GM12892 (cell line): ENCODE results near the gene IL9R. TPM values are rescaled to one million over a fixed set of nuclear protein-coding genes. Genes with fewer than 3 reads are reported as not detected.
A peak's percentile ranks its signal among the peaks of the same experiment; 100 is the strongest.

Source experiments
- DNase-seq: peaks from one replicate; pipeline ENCODE4 v3.0.0; 2011; ENCODE audit not compliant: insufficient read length
- FAIRE-seq: peaks from 2 replicates; lab custom pipeline; 2011; peaks lifted over from hg19 to GRCh38; lab: Jason Lieb, UNC
- POLR2A ChIP-seq: IDR thresholded peaks from 2 replicates; pipeline ENCODE4 v1.6.1; 2011; ENCODE audit warnings: low read depth, low read length, control low read depth
- POLR2AphosphoS5 ChIP-seq: IDR thresholded peaks from 2 replicates; pipeline ENCODE4 v1.6.1; 2011; ENCODE audit warnings: low read depth, low read length, control low read depth
- TAF1 ChIP-seq: IDR thresholded peaks from 2 replicates; pipeline ENCODE4 v1.6.1; 2011; ENCODE audit warnings: low read depth, mild to moderate bottlenecking, control low read depth, low read length, borderline replicate concordance
- polyA plus RNA-seq: library from polyadenylated mRNA; unstranded; fragments of >200 nt; gene quantifications from one replicate; pipeline ENCODE4 v1.2.1, GENCODE V29; 2012; ENCODE audit warnings: missing spikeins, inconsistent platforms; ENCODE audit not compliant: missing spikeins

IL9R gene
- 6.0 TPM for polyA plus RNA-seq

- peak; percentile 75 for FAIRE-seq
- no peak for TF ChIP-seq POLR2A
- peak; percentile 21 for DNase-seq
Observed at GRCh38 chrX:155997436-155997835, at the start of gene IL9R. IL9R (plus strand) TSS chrX:155997696; CDS start chrX:155997760, 64 bp downstream.

GRCh38 chrX:155949098-155949497 lies 48.4 kb upstream of the IL9R start:
- FAIRE-seq (no peak), DNase-seq (no peak)
- TF ChIP-seq TAF1 (no peak), POLR2A (no peak), POLR2AphosphoS5 (no peak)

DNA sequence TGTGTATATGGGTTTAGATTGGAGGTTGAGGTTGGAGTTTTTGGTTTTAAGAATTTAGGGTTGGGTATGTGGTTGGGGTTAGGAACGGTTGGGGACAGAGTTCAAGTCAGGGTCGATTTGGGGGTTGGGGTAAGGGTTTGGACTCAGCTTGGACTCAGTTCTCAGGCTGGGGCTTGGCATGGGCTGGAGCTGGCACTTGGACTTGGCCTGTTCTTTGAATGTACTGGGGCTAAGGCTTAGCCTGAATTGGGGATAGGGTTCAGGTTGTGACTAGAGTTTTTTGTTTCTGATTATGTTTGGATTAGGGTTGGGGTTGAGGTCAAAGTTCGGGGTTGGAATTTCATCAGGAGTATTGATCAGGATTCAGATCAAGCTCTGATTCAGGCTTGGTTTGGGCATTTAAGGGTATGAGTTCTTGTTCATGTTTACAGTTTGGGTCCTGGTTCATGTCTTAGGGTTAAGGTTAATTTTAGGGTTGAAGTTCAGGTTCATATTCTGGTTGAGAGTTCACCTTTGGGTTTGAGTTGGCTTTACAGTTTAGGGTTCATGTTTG lies 46.2 kb upstream of the IL9R start:
- FAIRE-seq (no peak), DNase-seq (no peak)
- TF ChIP-seq TAF1 (no peak), POLR2AphosphoS5 (no peak)

DNA sequence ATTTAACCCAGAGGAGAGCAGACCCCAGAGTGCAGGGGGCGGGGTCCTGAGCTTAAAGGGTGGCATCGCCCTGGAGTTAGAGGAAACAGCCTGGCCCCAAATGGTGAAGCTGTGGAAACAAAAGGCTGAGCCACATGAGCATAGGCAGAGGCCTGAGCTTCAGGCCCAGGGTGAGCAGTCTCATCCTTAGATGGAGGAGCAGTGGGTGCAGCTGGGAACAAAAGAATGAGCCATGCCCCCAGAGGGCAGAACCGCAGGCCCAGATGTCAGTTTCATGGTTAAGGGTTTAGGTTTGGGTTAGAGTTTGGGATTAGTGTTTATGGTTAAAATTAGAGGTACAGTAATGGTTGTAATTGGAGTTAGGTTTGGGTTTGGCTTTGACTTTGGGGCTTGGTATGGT lies 44.4 kb upstream of the IL9R start:
- FAIRE-seq: no peak
- no peak for TF ChIP-seq TAF1
- no peak for TF ChIP-seq POLR2A
- no peak for TF ChIP-seq POLR2AphosphoS5
- no peak for DNase-seq

DNA sequence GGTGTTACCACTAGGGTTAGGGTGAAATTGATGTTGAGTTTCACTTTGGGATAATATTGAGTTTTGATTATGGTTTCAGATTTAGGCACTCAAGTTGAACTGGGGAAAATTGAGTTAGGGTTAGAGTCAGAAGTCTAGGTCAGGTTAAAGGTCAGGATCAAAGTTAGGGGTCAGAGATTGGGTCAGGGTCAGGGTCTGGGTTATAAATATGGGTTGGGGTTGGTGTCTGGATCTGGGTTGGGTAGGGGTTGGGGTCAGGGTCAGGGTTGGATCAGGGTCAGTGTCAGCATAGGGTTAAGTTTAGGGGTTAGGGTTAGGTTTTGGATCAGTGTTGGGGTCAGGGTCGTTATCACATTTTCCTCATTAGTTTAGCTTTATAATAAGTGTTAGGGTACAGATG lies 42.7 kb upstream of the IL9R start:
- FAIRE-seq: no peak
- TF ChIP-seq POLR2AphosphoS5: no peak
- DNase-seq: no peak

DNA sequence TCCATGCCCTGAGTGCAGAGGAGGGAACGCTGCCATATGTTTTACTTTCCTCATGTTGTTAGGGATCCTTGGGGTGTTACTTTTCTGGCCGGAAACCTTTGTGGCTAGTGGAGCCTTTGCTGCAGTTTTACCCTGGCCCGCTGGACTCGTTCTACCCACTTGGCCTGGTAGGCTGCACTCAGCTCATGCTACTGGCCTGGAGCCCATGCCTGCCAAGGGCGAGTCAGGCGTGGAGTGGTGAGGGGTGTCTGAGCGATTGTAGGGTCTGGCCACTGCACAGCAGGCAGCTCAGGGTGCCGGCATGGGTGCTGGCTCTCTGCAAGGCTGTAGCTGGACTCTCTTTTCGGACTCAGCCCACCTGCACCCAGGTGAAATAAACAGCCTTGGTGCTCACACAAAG lies 41.4 kb upstream of the IL9R start:
- FAIRE-seq (no peak), DNase-seq (no peak)
- TF ChIP-seq POLR2A (no peak), TAF1 (no peak), POLR2AphosphoS5 (no peak)

- no peak for FAIRE-seq
- no peak for TF ChIP-seq POLR2AphosphoS5
- TF ChIP-seq TAF1: no peak
- DNase-seq: no peak
Observed at GRCh38 chrX:155956649-155957048, 40.8 kb upstream of the IL9R start.

- DNase-seq (no peak), FAIRE-seq (no peak)
- TF ChIP-seq POLR2A (no peak), POLR2AphosphoS5 (no peak), TAF1 (no peak)
Observed at GRCh38 chrX:155957843-155958242, 39.7 kb upstream of the IL9R start.

DNA sequence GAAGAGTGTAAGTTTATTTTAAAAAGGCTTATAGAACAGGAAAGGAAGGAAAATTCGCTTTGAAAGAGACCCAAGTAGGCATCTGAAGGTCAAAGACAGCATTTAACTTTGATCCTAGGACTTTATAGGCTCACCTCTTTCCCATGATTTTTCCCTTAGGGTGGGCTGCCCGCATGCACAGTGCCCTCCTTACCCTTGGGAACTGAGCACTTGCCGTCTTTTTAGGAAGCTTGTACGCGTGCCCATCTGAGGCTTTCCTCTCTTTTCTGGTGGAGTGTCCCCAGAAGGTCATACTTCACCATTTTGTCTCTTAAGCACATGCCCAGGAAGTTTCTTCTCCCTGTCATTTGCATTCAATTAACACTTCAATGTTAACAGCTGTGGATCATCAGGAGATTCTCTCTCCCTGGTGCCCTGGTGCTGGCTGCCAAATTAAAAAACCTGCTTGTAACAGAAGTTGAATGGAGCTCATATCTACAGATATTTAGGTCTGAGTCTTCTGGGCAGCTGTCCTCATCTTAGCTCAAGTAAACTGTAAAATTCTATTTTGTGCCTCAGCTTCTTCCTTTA lies 38.4 kb upstream of the IL9R start:
- no peak for DNase-seq
- no peak for FAIRE-seq
- TF ChIP-seq TAF1: no peak
- TF ChIP-seq POLR2AphosphoS5: no peak
- no peak for TF ChIP-seq POLR2A

DNA sequence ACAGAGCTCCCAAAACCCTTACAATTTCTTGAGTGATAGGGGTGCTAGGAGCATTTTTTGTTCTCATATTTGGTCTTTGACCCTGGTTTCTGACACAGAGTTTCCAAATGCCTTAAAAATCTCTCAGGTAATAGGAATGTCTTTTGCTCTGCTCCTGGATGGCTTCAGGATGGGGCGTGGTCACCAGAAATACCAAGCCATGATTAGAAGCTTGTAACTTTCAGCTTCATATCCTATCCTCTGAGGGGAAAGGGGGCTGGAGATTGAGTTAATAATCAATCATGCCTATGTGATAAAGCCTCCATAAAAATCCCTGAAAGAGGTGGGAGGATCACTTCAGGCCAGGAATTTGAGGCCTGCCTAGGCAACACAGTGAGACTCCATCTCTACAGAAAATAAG lies 34.6 kb upstream of the IL9R start:
- no peak for DNase-seq
- no peak for FAIRE-seq
- TF ChIP-seq POLR2A (no peak), TAF1 (no peak), POLR2AphosphoS5 (no peak)

DNA sequence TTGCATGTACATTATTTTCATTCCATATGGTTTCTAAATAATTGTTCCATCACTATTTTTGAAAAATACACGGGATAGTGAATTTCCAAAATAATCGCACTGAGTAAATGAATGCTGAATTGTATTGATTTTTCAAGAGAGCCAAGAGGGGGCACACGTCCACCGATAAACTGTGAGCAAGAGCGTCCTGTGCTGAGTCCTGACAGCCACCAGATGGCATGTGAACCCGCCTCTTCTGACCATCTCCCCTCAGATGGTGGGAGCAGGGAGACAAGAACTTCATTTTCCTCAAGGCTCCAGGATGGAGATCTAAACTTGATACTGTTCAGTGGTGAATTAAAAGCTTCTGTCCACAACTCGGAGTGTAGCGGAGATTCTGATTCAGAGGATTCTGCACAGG lies 30.6 kb upstream of the IL9R start:
- FAIRE-seq (no peak), DNase-seq (peak; percentile 3)

GRCh38 chrX:155967653-155968325 lies 29.7 kb upstream of the IL9R start:
- FAIRE-seq (peak; percentile 40), DNase-seq (no peak)
- no peak for TF ChIP-seq POLR2AphosphoS5

More for the DNA sequence above, 30.6 kb upstream of the IL9R start:
- no peak for TF ChIP-seq POLR2A
- no peak for TF ChIP-seq TAF1
- no peak for TF ChIP-seq POLR2AphosphoS5
